HEK293 (cell line): ENCODE results near the gene DOCK9.

Experiments
- CTCF ChIA-PET: fragments of 350-600 bp; formaldehyde crosslinking; extraction: SDS; loops from one replicate; lab custom pipeline; 2021; ENCODE audit warnings: antibody characterized with exemption; lab: Yijun Ruan, JAX
- POLR2A ChIA-PET: fragments of 300-600 bp; formaldehyde crosslinking; extraction: SDS; loops from one replicate; lab custom pipeline; 2020; ENCODE audit warnings: antibody characterized with exemption, inconsistent platforms; lab: Yijun Ruan, JAX
- H3K27ac ChIP-seq: fragments of 200-500 bp; sonication (Bioruptor generic); 2 replicates; pipeline ENCODE4 v1.5.1; 2014; ENCODE audit warnings: low read depth, low read length, control low read depth, inconsistent platforms; ENCODE audit errors: extremely low read depth
- H3K36me3 ChIP-seq, 2 experiments: fragments of 200-500 bp in 1 of 2; sonication (Bioruptor generic) in 1 of 2; 1 replicate in 1 of 2; 2 replicates in 1 of 2; pipeline ENCODE4 v1.5.1; 2014 to 2017; ENCODE audit warnings: inconsistent platforms in 2 of 2, low read length in 2 of 2; ENCODE audit not compliant: control insufficient read depth in 2 of 2, insufficient read depth in 1 of 2
- H3K4me1 ChIP-seq: fragments of 200-500 bp; sonication (Bioruptor generic); 2 replicates; pipeline ENCODE4 v1.5.1; 2014; ENCODE audit warnings: mild to moderate bottlenecking, low read length, inconsistent platforms; ENCODE audit not compliant: control insufficient read depth, insufficient read depth
- H3K4me3 ChIP-seq: 2 replicates; pipeline ENCODE4 v1.5.1; 2011; ENCODE audit warnings: low read depth, mild to moderate bottlenecking, control low read depth, low read length, moderate library complexity
- H3K9me3 ChIP-seq: fragments of 200-500 bp; sonication (Bioruptor generic); 2 replicates; pipeline ENCODE4 v1.5.1; 2014; ENCODE audit warnings: low read depth, low read length, inconsistent platforms; ENCODE audit not compliant: control insufficient read depth, insufficient read depth
- BCL11B ChIP-seq: fragments of 450-650 bp; formaldehyde crosslinking; IDR thresholded peaks from 2 replicates; pipeline ENCODE4 v1.5.1; 2016; ENCODE audit warnings: low read depth, missing biosample characterization, missing genetic modification characterization
- GLIS1 ChIP-seq: fragments of 450-650 bp; formaldehyde crosslinking; IDR thresholded peaks from 2 replicates; pipeline ENCODE4 v1.5.1; 2016; ENCODE audit warnings: missing biosample characterization, missing genetic modification characterization
- HOXA7 ChIP-seq: sonication (generic); formaldehyde crosslinking; IDR thresholded peaks from 2 replicates; pipeline ENCODE4 v1.8.1; 2022; ENCODE audit warnings: missing genetic modification reagents, borderline replicate concordance
- HOXD13 ChIP-seq: sonication (generic); formaldehyde crosslinking; IDR thresholded peaks from 2 replicates; pipeline ENCODE4 v1.8.0; 2022; ENCODE audit warnings: missing genetic modification reagents, borderline replicate concordance
- SCRT2 ChIP-seq: fragments of 450-650 bp; formaldehyde crosslinking; IDR thresholded peaks from 2 replicates; pipeline ENCODE4 v1.5.1; 2016; ENCODE audit warnings: missing biosample characterization, missing genetic modification characterization
- SETDB1 ChIP-seq: IDR thresholded peaks from one replicate; pipeline ENCODE4 v1.6.1; 2017; ENCODE audit warnings: mild to moderate bottlenecking, low read length, moderate library complexity, mixed read lengths; ENCODE audit not compliant: insufficient read length
- SP7 ChIP-seq: fragments of 450-650 bp; formaldehyde crosslinking; IDR thresholded peaks from 2 replicates; pipeline ENCODE4 v1.5.1; 2016; ENCODE audit warnings: missing biosample characterization, missing genetic modification characterization
- ZBTB26 ChIP-seq: fragments of 450-650 bp; formaldehyde crosslinking; optimal IDR thresholded peaks from 2 replicates; pipeline ENCODE3; 2016; ENCODE audit warnings: missing biosample characterization, mild to moderate bottlenecking, missing genetic modification characterization
- ZBTB48 ChIP-seq: fragments of 450-650 bp; formaldehyde crosslinking; IDR thresholded peaks from 2 replicates; pipeline ENCODE4 v1.5.1; 2016; ENCODE audit warnings: missing biosample characterization, missing genetic modification characterization
- ZIC2 ChIP-seq: fragments of 450-650 bp; formaldehyde crosslinking; IDR thresholded peaks from 2 replicates; pipeline ENCODE4 v1.5.1; 2016; ENCODE audit warnings: missing biosample characterization, missing genetic modification characterization
- ZNF121 ChIP-seq: fragments of 450-650 bp; formaldehyde crosslinking; IDR thresholded peaks from 2 replicates; pipeline ENCODE4 v1.5.1; 2016; ENCODE audit warnings: missing biosample characterization, missing genetic modification characterization
- ZNF18 ChIP-seq: fragments of 450-650 bp; formaldehyde crosslinking; IDR thresholded peaks from 2 replicates; pipeline ENCODE4 v1.5.1; 2016; ENCODE audit warnings: missing biosample characterization, missing genetic modification characterization
- ZNF184 ChIP-seq: fragments of 450-650 bp; IDR thresholded peaks from 2 replicates; pipeline ENCODE4 v1.5.1; 2018; ENCODE audit warnings: missing biosample characterization, mild to moderate bottlenecking, missing genetic modification characterization
- ZNF2 ChIP-seq: fragments of 450-650 bp; formaldehyde crosslinking; IDR thresholded peaks from 2 replicates; pipeline ENCODE4 v1.5.1; 2016; ENCODE audit warnings: missing biosample characterization, missing genetic modification characterization
- ZNF214 ChIP-seq: fragments of 450-650 bp; formaldehyde crosslinking; IDR thresholded peaks from 2 replicates; pipeline ENCODE4 v1.5.1; 2017; ENCODE audit warnings: missing biosample characterization, mild to moderate bottlenecking, missing genetic modification characterization, borderline replicate concordance
- ZNF223 ChIP-seq: fragments of 450-650 bp; formaldehyde crosslinking; IDR thresholded peaks from 2 replicates; pipeline ENCODE4 v1.5.1; 2016; ENCODE audit warnings: missing biosample characterization, missing genetic modification characterization
- ZNF266 ChIP-seq: fragments of 450-650 bp; formaldehyde crosslinking; IDR thresholded peaks from 2 replicates; pipeline ENCODE4 v1.5.1; 2016; ENCODE audit warnings: missing biosample characterization, missing genetic modification characterization, low read depth
- ZNF292 ChIP-seq: fragments of 450-650 bp; formaldehyde crosslinking; IDR thresholded peaks from 2 replicates; pipeline ENCODE4 v1.5.1; 2016; ENCODE audit warnings: low read depth, missing biosample characterization, missing genetic modification characterization, borderline replicate concordance
- ZNF324 ChIP-seq: fragments of 450-650 bp; formaldehyde crosslinking; IDR thresholded peaks from 2 replicates; pipeline ENCODE4 v1.5.1; 2016; ENCODE audit warnings: missing biosample characterization, missing genetic modification characterization
- ZNF354C ChIP-seq: fragments of 450-650 bp; formaldehyde crosslinking; IDR thresholded peaks from 2 replicates; pipeline ENCODE4 v1.5.1; 2016; ENCODE audit warnings: missing biosample characterization, missing genetic modification characterization, low read depth, borderline replicate concordance
- ZNF391 ChIP-seq: fragments of 450-650 bp; formaldehyde crosslinking; IDR thresholded peaks from 2 replicates; pipeline ENCODE4 v1.5.1; 2016; ENCODE audit warnings: low read depth, missing biosample characterization, missing genetic modification characterization, borderline replicate concordance
- ZNF416 ChIP-seq: fragments of 450-650 bp; formaldehyde crosslinking; IDR thresholded peaks from 2 replicates; pipeline ENCODE4 v1.5.1; 2016; ENCODE audit warnings: missing biosample characterization, missing genetic modification characterization
- ZNF426 ChIP-seq: fragments of 450-650 bp; formaldehyde crosslinking; IDR thresholded peaks from 2 replicates; pipeline ENCODE4 v1.5.1; 2017; ENCODE audit warnings: missing biosample characterization, missing genetic modification characterization, mild to moderate bottlenecking, inconsistent platforms, moderate library complexity
- ZNF501 ChIP-seq: fragments of 450-650 bp; formaldehyde crosslinking; IDR thresholded peaks from 2 replicates; pipeline ENCODE4 v1.5.1; 2016; ENCODE audit warnings: missing biosample characterization, missing genetic modification characterization
- ZNF514 ChIP-seq: fragments of 450-650 bp; formaldehyde crosslinking; IDR thresholded peaks from 2 replicates; pipeline ENCODE4 v1.5.1; 2016; ENCODE audit warnings: missing biosample characterization, missing genetic modification characterization
- ZNF600 ChIP-seq: fragments of 450-650 bp; formaldehyde crosslinking; IDR thresholded peaks from 2 replicates; pipeline ENCODE4 v1.5.1; 2016; ENCODE audit warnings: missing biosample characterization, missing genetic modification characterization
- ZNF768 ChIP-seq: fragments of 450-650 bp; formaldehyde crosslinking; IDR thresholded peaks from 2 replicates; pipeline ENCODE4 v1.5.1; 2018; ENCODE audit warnings: missing biosample characterization, mild to moderate bottlenecking, missing genetic modification characterization
- ZNF843 ChIP-seq: fragments of 450-650 bp; formaldehyde crosslinking; IDR thresholded peaks from 2 replicates; pipeline ENCODE4 v1.5.1; 2016; ENCODE audit warnings: missing biosample characterization, missing genetic modification characterization
- ZSCAN30 ChIP-seq: fragments of 450-650 bp; IDR thresholded peaks from 2 replicates; pipeline ENCODE4 v1.5.1; 2018; ENCODE audit warnings: missing biosample characterization, mild to moderate bottlenecking, missing genetic modification characterization, moderate library complexity
- TF ChIP-seq, protein P1 (sequence below): fragments of 450-650 bp; formaldehyde crosslinking; IDR thresholded peaks from 2 replicates; pipeline ENCODE4 v1.5.1; 2016; ENCODE audit warnings: missing biosample characterization, missing genetic modification characterization

DOCK9 gene

DNA sequence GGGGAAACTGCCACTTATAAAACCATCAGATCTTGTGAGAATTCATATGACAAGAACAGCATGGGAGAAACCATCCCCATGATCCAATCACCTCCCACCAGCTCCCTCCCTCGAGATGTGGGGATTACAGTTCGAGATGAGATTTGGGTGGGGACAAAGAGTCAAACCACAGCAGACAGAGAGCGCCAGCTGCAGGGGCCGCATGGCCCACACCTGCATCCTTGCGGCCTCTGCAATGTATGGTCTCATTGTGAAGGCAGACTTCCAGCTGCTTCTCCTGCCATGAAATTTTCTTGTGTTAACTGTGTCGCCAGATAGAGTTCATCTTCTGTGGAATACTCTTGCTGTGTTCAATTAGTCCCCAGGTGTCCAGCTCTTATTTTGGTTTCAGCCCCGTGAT is 208.1 kb downstream of the DOCK9 start (continued):
- no peak for TF ChIP-seq ZBTB26 (tag by site-specific recombination)
- no peak for TF ChIP-seq ZNF843 (tag by site-specific recombination)
- no peak for TF ChIP-seq ZNF121 (tag by site-specific recombination)
- no peak for TF ChIP-seq ZNF214
- no peak for TF ChIP-seq ZNF2
- TF ChIP-seq ZNF354C (tag by site-specific recombination) = no peak
- no peak for TF ChIP-seq HOXD13 (CRISPR knock-in tag)
- no peak for TF ChIP-seq ZNF426 (tag by site-specific recombination)

GRCh38 chr13:98768522-98768921 is 209.3 kb downstream of the DOCK9 start:
- Histone ChIP-seq H3K36me3 (no peaks in the 10 kb centered on the region), H3K4me3 (no peak overlapping the region), H3K27ac (no peak overlapping the region), H3K9me3 (no peaks in the 10 kb centered on the region), H3K4me1 (no peaks in the 10 kb centered on the region)
- no peak for TF ChIP-seq BCL11B (tag by site-specific recombination)
- no peak for TF ChIP-seq ZNF266 (tag by site-specific recombination)
- TF ChIP-seq ZNF600 (tag by site-specific recombination) = no peak
- no peak for TF ChIP-seq SETDB1
- TF ChIP-seq ZNF18 = no peak
- no peak for TF ChIP-seq SP7 (tag by site-specific recombination)
- TF ChIP-seq ZNF324 (tag by site-specific recombination) = no peak
- no peak for TF ChIP-seq ZNF292
- CTCF ChIA-PET = interaction anchor here (0.7 kb wide), 1 partner anchor 16 kb away, joined by 3 read pairs; no protein-coding TSS in a partner anchor
- POLR2A ChIA-PET = no interaction called here

GRCh38 chr13:98766697-98767096 is 211.2 kb downstream of the DOCK9 start:
- TF ChIP-seq ZNF223 (tag by site-specific recombination) = no peak
- TF ChIP-seq GLIS1 = no peak
- no peak for TF ChIP-seq ZNF416 (tag by site-specific recombination)
- Histone ChIP-seq H3K4me1 (no peaks in the 10 kb centered on the region), H3K27ac (no peak overlapping the region), H3K9me3 (no peaks in the 10 kb centered on the region), H3K36me3 (no peaks in the 10 kb centered on the region), H3K4me3 (no peak overlapping the region)
- CTCF ChIA-PET = interaction anchor here (1.0 kb wide), 1 partner anchor 76 kb away, joined by 4 read pairs; no protein-coding TSS in a partner anchor
- POLR2A ChIA-PET = no interaction called here

GRCh38 chr13:98765996-98766519 is 211.8 kb downstream of the DOCK9 start:
- no peaks in the 10 kb centered on the region for H3K9me3 ChIP-seq
- H3K4me3 ChIP-seq = no peak overlapping the region
- H3K36me3 ChIP-seq = no peaks in the 10 kb centered on the region
- H3K27ac ChIP-seq = no peak overlapping the region
- CTCF ChIA-PET = interaction anchor here (0.6 to 1.0 kb wide), 2 partner anchors 77 to 1590 kb away, joined by 4 read pairs; no protein-coding TSS in a partner anchor
- no peaks in the 10 kb centered on the region for H3K4me1 ChIP-seq
- POLR2A ChIA-PET = no interaction called here
- no peak for TF ChIP-seq SCRT2 (tag by site-specific recombination)
- TF ChIP-seq ZNF354C (tag by site-specific recombination) = no peak
- no peak for TF ChIP-seq ZNF501 (tag by site-specific recombination)
- TF ChIP-seq ZNF514 (tag by site-specific recombination) = no peak
- no peak for TF ChIP-seq ZSCAN30 (tag by site-specific recombination)
- no peak for TF ChIP-seq ZIC2
- TF ChIP-seq HOXA7 (CRISPR knock-in tag) = no peak
- no peak for TF ChIP-seq ZNF391
- no peak for TF ChIP-seq ZNF600 (tag by site-specific recombination)
- TF ChIP-seq, protein P1, sequence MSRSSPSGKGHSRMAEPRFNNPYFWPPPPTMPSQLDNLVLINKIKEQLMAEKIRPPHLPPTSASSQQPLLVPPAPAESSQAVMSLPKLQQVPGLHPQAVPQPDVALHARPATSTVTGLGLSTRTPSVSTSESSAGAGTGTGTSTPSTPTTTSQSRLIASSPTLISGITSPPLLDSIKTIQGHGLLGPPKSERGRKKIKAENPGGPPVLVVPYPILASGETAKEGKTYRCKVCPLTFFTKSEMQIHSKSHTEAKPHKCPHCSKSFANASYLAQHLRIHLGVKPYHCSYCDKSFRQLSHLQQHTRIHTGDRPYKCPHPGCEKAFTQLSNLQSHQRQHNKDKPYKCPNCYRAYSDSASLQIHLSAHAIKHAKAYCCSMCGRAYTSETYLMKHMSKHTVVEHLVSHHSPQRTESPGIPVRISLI (tag by site-specific recombination) = no peak
- no peak for TF ChIP-seq ZNF184 (tag by site-specific recombination)
- no peak for TF ChIP-seq ZNF768 (tag by site-specific recombination)
- TF ChIP-seq ZBTB48 (tag by site-specific recombination) = no peak
